Activated T-helper 1 cell treated with anti-CD3 and anti-CD28 coated beads, Interleukin-12 subunit alpha, Interleukin-12 subunit beta, Interleukin-2, Interleukin-4 antibody, amounts not matched to agents 30 ng/mL and 10 ng/mL and 1 ng/mL, durations not matched to agents 14 hours and 24 hours and 36 hours (primary cell): ENCODE measurements around the gene BIRC7. TPM values are rescaled to one million over a fixed set of nuclear protein-coding genes. Genes with fewer than 3 reads are reported as not detected.

Source experiments
- DNase-seq: peaks from one replicate; pipeline ENCODE4 v3.0.0; 2021; ENCODE audit warnings: low spot score
- H3K27ac Mint-ChIP-seq: one replicate; pipeline ENCODE4 v1.8.0; 2021; ENCODE audit warnings: mild to moderate bottlenecking, mixed read lengths
- H3K27me3 Mint-ChIP-seq: one replicate; pipeline ENCODE4 v1.8.0; 2022; ENCODE audit warnings: mild to moderate bottlenecking, moderate library complexity, mixed read lengths; ENCODE audit not compliant: insufficient read depth
- H3K36me3 Mint-ChIP-seq: one replicate; pipeline ENCODE4 v1.8.0; 2021; ENCODE audit warnings: low read depth, mixed read lengths
- H3K4me1 Mint-ChIP-seq: one replicate; pipeline ENCODE4 v1.8.0; 2021; ENCODE audit warnings: low read depth, mixed read lengths
- H3K4me3 Mint-ChIP-seq: one replicate; pipeline ENCODE4 v1.8.0; 2021; ENCODE audit warnings: mild to moderate bottlenecking, moderate library complexity, mixed read lengths
- H3K9me3 Mint-ChIP-seq: one replicate; pipeline ENCODE4 v1.8.0; 2021; ENCODE audit warnings: mixed read lengths
- intact Hi-C: fragments of 100-400 bp; cut with micrococcal nuclease; formaldehyde crosslinking; loops from one replicate; pipeline ENCODE4 v1.15.1; 2024
- total RNA-seq: library from RNA; stranded (reverse); gene quantifications from 2 replicates; pipeline ENCODE4 v1.2.3, GENCODE V29; 2022

BIRC7 gene
- total RNA-seq, 1 donor from 2014 or later: not detected

DNA sequence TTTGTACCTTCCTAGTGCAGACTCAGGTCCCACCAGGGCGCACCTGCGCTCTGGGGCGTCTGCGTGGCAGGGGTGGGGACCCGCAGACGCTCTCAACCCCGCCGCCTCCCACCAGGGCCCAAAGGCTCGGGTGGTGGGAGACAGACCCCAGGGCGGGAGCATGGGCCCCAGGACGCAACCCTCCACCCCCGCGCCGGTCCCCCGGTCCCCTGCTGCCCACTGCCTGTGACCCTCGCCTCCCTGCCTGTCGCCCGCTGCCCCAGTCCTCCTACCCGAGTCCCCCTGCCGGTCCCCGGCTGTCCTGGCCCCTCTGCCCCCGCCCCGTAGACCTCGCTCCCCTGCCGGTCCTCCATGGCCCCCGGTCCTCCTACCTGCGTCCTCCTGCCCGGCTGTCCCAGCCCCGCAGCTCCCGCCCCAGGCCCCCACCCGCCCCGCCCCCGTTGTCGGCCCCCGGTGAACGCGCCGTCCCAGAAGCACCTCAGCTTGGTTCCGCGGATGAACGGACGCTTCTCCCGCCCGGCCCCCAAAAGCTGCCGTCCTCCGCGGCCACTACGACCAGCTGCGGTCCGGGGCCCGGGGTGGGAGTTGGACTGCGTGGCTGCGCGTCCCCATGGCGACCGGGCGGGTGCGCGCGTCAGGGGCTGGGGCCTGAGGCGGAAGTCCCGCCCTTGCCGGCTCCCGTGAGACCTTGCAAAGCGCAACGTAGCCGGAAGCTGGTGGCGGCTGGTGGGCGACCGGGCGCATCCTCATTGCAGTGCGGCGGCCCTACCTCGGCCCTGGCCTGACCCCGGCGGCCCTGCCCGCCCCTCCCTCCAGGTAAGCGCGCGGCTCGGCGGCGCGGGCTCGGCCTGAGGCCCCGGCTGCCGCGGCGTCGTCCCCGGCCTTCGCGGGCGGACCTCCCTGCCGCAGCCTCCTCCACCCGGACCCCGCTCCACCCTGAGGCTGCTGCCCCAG lies 36.7 kb downstream of the BIRC7 start, which contains the start of gene ARFGAP1:
TSS of gene ARFGAP1 (plus strand) at position 709 of the 954 bp plus-strand sequence. CDS start 2,768 bp downstream, outside the sequence.
- intact Hi-C loops: loop anchor here (1.0 to 5.0 kb wide), 7 partner anchors 56 to 1035 kb away; partner anchors contain the start of genes GID8, OSBPL2, PCMTD2 and TCEA2
- Mint-ChIP-seq H3K9me3 (no peaks in the 10 kb centered on the region), H3K4me1 (peaks cover 23% of the 10 kb centered on the region)

DNA sequence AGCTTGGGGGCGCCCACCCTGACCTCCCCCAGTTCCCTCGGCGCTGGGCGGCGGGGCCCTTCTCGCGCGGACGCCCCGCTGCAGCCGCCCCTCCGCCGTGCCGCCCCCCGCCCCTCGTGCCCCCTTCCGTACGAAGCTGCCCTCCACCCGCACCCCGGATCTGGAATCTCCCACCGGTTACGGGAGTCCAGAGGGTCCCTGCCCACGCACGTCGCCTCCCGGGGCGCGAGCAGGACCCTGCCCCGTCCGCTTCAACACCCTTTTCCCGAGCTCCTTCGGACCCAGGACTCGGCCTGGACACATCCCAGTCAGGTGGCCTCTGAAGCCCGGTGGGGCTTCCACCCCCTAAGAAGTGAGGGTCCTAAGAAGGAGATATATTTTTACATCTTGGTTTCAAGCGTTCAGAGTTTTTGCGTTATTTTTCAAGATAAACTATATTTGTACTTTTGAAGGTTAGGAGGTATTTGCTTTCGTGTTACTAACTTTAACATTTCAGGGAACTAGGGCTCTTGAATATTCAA lies 37.4 kb downstream of the BIRC7 start:
- intact Hi-C loops: loop anchor here (2.0 to 5.0 kb wide), 5 partner anchors 170 to 1036 kb away; partner anchors contain the start of genes GID8, OSBPL2, PCMTD2 and TCEA2
- H3K4me3 Mint-ChIP-seq: peak overlapping the region; percentile 98
- H3K36me3 Mint-ChIP-seq: peaks cover 2% of the 10 kb centered on the region

More for the DNA sequence above, 36.7 kb downstream of the BIRC7 start, which contains the start of gene ARFGAP1:
- Mint-ChIP-seq H3K36me3 (peaks cover 2% of the 10 kb centered on the region), H3K27ac (peak within 1 kb of the TSS; percentile 89), H3K27me3 (peaks cover 4% of the 10 kb centered on the region), H3K4me3 (peak within 1 kb of the TSS; percentile 98)
- peak; percentile 86 for DNase-seq

DNA sequence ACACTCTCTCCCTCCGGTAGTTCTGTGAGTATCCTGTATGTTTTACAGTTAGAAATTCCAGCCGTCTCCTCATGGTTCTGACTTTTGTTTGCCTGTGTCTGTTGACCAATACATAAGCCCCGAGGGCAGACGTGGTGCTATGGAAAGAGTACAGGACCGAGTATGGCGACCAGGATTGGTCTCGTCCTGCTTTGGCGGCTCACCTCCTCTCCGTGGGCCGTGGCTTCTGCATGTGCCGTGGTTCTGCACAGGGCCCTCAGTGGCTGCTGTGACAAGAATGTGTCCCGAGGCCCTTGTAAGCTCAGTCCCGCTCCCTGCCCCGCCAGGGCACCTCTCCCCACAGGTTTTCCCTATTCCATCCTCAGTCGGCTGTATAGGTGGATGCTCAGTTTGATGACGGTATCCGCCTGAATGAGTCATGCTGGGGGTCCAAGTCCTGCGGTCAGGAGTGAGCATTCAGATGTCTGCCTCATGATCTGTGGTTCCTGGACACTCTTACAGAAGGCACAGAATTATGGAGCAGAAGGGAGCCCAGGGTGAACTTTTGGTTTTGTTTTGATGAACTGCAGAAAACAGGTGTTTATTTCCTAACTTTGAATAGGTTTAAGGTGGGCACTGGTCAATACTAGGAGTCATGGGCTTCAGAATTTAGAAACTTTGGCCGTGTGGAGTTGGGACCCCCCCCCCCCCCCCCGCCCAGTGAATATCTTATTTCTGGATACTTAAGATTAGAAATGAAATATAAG lies 38.1 kb downstream of the BIRC7 start:
- Mint-ChIP-seq H3K36me3 (peaks cover 2% of the 10 kb centered on the region), H3K4me3 (peak overlapping the region; percentile 98), H3K4me1 (peaks cover 23% of the 10 kb centered on the region), H3K27me3 (peaks cover 2% of the 10 kb centered on the region), H3K27ac (peak overlapping the region; percentile 89), H3K9me3 (no peaks in the 10 kb centered on the region)
- intact Hi-C loops: loop anchor here (2.0 to 5.0 kb wide), 5 partner anchors 169 to 1037 kb away; partner anchors contain the start of genes GID8, OSBPL2, PCMTD2 and TCEA2
- DNase-seq: no peak

More for the DNA sequence above, 37.4 kb downstream of the BIRC7 start:
- Mint-ChIP-seq H3K9me3 (no peaks in the 10 kb centered on the region), H3K27me3 (peaks cover 2% of the 10 kb centered on the region), H3K4me1 (peaks cover 23% of the 10 kb centered on the region), H3K27ac (peak overlapping the region; percentile 89)
- DNase-seq: no peak

DNA sequence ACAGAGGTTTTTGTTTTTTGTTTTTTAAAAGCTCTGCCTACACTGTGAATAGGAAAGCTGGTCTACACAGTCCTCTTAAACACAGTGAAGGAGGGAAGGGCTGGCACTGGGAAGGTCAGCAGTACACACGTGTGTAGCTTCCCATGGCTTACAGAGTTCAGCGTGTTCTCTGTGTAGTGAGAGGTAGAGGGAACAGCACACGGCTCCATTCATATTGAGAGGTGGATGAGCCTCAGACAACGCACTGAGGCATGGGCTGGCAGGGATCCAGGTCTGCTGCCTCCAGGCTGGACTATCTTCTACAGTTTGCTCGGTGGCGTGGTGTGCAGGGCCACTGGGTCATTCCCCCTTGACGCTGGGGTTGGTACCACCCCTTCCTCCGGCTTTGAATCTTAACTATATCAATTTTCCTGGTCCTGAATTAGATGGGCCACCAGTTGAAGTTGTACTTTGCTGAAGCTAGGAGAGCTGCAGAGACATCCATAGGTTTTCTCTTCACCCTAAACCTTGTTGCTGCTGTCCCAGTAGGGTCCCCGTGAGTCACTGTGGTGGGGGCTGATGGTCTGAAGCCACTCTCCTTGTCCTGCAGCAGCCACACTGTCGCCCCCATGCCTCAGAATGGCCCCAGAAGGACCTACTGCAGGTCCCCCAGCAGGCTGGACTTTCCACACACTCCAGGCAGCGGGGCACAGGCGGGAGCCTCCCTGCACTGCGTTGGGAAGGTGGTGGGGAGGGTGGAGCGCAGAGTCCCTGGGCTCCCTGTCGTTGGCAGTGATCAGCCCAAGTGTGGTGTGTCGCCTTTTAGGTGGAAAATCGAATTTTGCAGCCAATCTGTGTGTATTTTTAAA lies 38.9 kb downstream of the BIRC7 start:
- H3K4me1 Mint-ChIP-seq: peaks cover 23% of the 10 kb centered on the region
- no peak for DNase-seq
- H3K4me3 Mint-ChIP-seq: peak overlapping the region; percentile 64
- peaks cover 2% of the 10 kb centered on the region for H3K27me3 Mint-ChIP-seq
- H3K27ac Mint-ChIP-seq: no peak overlapping the region
- intact Hi-C loops: loop anchor here (5.0 kb wide), 4 partner anchors 337 to 1037 kb away; partner anchors contain the start of genes GID8, OSBPL2, PCMTD2 and TCEA2
- H3K9me3 Mint-ChIP-seq: no peaks in the 10 kb centered on the region
- H3K36me3 Mint-ChIP-seq: peaks cover 5% of the 10 kb centered on the region

DNA sequence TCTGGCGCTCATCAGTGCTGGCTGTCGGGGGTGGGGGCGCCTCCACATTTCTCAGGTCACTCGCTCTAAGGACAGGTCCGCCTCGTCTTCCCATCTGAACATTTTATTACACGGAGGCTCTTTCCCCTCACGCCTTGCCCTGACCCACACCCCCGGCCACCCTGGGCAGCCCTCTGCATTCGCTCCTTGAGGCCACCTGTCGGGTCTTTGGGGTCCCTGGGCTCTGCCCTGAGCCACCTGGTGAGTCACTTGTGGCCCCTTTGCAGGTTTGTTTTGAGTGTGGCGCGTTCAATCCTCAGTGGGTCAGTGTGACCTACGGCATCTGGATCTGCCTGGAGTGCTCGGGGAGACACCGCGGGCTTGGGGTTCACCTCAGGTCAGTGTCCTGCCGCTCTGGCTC lies 40.1 kb downstream of the BIRC7 start:
- DNase-seq: no peak
- Mint-ChIP-seq H3K27ac (no peak overlapping the region), H3K36me3 (peaks cover 5% of the 10 kb centered on the region), H3K4me3 (peak overlapping the region; percentile 64), H3K27me3 (no peaks in the 10 kb centered on the region), H3K9me3 (no peaks in the 10 kb centered on the region), H3K4me1 (peaks cover 23% of the 10 kb centered on the region)
- intact Hi-C loops: no loop called here

DNA sequence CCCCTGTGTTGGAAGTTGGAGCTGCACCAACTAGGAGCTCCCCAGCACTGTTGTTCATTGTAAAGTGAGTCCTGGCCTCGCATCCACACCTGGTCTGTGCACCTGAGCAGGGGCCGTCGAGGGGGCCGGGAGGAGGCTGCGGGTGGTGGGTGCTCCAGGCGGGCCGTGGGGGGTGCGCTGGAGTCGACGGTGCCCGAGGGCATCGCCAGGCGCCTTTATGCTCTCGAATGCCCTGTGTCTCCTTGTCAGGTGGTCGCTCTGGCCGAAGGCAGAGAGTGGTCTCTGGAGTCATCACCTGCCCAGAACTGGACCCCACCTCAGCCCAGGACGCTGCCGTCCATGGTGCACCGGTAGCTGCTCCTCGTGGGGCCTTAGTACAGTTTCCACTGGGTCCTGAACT lies 41.3 kb downstream of the BIRC7 start:
- intact Hi-C loops: no loop called here
- Mint-ChIP-seq H3K4me1 (peaks cover 16% of the 10 kb centered on the region), H3K27me3 (no peaks in the 10 kb centered on the region), H3K9me3 (no peaks in the 10 kb centered on the region), H3K36me3 (peaks cover 5% of the 10 kb centered on the region), H3K4me3 (no peak overlapping the region), H3K27ac (no peak overlapping the region)
- DNase-seq: no peak

DNA sequence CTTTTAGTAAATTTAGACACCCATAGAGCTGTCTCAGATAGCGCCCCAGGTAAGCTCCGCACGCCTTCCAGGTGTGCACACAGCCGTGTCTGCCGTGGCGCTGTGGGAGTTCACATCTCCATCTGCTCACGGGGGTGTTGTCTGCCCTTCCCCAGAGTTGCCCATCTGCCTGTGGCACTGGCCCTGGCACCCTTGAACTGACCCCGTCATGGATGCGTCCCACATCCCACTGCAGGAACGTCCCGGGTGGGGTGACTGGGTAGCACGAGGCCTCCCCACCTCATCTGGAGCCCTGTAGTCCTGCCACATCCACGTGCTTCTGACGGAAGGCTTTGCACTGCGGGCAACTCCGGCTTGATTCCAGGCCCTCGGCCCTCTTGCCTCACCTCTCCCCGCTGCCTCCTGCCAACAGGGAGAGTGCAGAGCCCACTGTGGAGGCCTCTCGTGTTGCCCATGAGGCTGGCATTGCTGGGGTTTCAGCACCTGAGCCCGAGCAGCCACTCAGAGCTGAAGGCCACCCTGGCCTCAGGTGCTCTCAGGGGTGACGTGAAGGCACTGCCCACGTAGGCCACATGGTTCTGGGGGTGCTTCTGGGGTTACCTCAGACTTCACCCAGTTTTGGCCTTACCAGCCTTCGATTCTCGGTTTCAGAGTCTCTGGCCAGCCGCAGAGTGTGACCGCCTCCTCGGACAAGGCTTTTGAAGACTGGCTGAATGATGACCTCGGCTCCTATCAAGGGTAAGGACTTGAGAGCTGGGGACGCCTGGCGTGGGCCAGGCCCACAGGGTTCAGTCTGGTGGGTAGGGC lies 42.0 kb downstream of the BIRC7 start:
- no peaks in the 10 kb centered on the region for H3K9me3 Mint-ChIP-seq
- no peak overlapping the region for H3K27ac Mint-ChIP-seq
- DNase-seq: no peak
- H3K4me1 Mint-ChIP-seq: peaks cover 16% of the 10 kb centered on the region
- intact Hi-C loops: no loop called here
- no peaks in the 10 kb centered on the region for H3K27me3 Mint-ChIP-seq
- H3K36me3 Mint-ChIP-seq: peaks cover 5% of the 10 kb centered on the region
- no peak overlapping the region for H3K4me3 Mint-ChIP-seq

DNA sequence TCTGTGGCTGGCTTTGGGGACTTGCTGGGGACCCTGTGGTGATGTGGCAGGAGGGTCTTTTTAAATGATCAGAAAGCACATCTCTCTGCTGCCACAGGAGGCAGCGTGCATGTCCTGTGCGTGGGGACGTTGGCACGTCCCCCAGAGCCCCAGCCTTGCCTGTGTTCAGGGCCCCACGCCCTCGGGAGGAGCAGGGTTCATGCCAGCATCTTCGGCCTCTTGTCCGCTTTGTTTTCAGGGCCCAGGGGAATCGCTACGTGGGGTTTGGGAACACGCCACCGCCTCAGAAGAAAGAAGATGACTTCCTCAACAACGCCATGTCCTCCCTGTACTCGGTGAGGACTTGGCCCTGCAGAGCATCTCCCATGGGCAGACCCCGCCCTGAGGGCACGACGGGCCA lies 43.0 kb downstream of the BIRC7 start:
- Mint-ChIP-seq H3K4me1 (peaks cover 11% of the 10 kb centered on the region), H3K36me3 (peaks cover 3% of the 10 kb centered on the region), H3K4me3 (no peak overlapping the region), H3K27me3 (no peaks in the 10 kb centered on the region), H3K9me3 (no peaks in the 10 kb centered on the region), H3K27ac (no peak overlapping the region)
- intact Hi-C loops: no loop called here
- DNase-seq: no peak

DNA sequence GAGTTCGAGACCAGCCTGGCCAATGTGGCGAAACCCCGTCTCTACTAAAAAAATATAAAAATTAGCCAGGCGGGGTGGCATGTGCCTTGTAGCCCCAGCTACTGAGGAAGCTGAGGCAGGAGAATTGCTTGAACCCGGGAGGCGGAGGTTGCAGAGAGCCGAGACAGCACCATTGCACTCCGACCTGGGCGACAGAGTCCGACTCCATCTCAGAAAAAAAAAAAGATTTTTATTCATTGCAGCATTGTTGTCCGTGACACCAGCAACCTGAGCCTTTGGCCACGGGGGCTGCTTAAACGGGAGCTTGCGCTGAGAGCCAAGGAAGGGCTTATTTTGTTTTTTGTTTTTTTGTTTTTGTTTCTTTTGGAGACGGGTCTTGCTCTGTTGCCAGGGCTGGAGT lies 44.2 kb downstream of the BIRC7 start:
- H3K4me3 Mint-ChIP-seq: no peak overlapping the region
- no peak for DNase-seq
- H3K36me3 Mint-ChIP-seq: peaks cover 3% of the 10 kb centered on the region
- no peaks in the 10 kb centered on the region for H3K27me3 Mint-ChIP-seq
- intact Hi-C loops: no loop called here
- H3K4me1 Mint-ChIP-seq: no peaks in the 10 kb centered on the region
- no peaks in the 10 kb centered on the region for H3K9me3 Mint-ChIP-seq
- H3K27ac Mint-ChIP-seq: no peak overlapping the region

DNA sequence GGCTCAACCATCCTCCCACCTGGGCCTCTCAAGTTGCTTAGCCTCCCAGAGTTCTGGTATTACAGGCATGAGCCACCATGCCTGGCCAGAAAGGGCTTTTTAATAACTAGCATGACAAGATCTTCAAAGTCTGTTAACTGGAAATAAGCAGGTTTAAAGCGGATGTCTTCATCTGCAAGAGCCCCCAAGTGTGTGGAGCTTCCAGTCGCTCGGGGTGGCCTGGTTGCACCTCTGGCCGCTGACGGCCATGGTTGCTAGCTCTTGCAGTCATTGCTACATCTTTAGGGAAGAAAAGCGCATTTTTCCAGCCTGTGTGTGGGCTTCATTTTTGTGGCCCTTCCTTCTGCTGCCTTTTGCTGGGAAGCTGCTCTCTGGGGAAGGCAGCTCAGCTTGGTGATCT lies 44.7 kb downstream of the BIRC7 start:
- H3K36me3 Mint-ChIP-seq: peaks cover 3% of the 10 kb centered on the region
- H3K27ac Mint-ChIP-seq: no peak overlapping the region
- intact Hi-C loops: no loop called here
- H3K4me3 Mint-ChIP-seq: no peak overlapping the region
- H3K9me3 Mint-ChIP-seq: no peaks in the 10 kb centered on the region
- DNase-seq: no peak
- no peaks in the 10 kb centered on the region for H3K27me3 Mint-ChIP-seq
- no peaks in the 10 kb centered on the region for H3K4me1 Mint-ChIP-seq

DNA sequence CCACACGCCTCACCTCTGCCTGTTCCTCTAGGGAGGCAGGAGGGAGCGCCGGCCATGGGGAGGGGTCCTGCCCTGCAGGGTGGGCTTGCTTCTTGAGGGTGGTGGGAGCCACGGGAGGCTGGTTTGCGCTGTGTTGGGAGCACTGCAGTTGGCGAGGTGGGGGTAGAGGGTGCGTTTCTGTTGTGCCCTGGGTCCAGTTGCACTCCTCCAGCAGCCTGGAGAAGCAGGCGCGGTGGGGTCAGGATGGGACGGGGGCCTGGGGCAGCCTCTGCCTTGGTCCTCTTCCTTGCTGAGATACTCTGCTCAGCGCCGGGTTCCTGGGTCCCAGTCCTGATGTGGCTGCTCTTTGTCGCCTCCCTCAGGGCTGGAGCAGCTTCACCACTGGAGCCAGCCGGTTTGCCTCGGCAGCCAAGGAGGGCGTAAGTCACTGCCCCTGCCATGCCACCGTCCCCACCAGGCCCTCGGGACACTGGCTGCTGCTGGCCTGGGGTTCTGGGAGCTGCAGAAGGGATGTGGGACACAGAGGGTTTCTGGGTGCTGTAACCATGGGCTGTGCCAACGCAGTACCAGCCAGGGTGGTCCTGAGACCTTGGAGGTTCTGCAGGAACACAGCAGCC lies 45.3 kb downstream of the BIRC7 start:
- DNase-seq: no peak
- H3K4me3 Mint-ChIP-seq: no peak overlapping the region
- H3K4me1 Mint-ChIP-seq: no peaks in the 10 kb centered on the region
- intact Hi-C loops: no loop called here
- no peaks in the 10 kb centered on the region for H3K27me3 Mint-ChIP-seq
- no peak overlapping the region for H3K27ac Mint-ChIP-seq
- peaks cover 5% of the 10 kb centered on the region for H3K36me3 Mint-ChIP-seq
- H3K9me3 Mint-ChIP-seq: no peaks in the 10 kb centered on the region
